ENCODE results near the gene NPIPB6.
"Not testable (repeated sequence)": the region's sequence is repeated elsewhere in the genome, so short reads cannot be mapped to it uniquely, and the experiment has no call there.

DNA sequence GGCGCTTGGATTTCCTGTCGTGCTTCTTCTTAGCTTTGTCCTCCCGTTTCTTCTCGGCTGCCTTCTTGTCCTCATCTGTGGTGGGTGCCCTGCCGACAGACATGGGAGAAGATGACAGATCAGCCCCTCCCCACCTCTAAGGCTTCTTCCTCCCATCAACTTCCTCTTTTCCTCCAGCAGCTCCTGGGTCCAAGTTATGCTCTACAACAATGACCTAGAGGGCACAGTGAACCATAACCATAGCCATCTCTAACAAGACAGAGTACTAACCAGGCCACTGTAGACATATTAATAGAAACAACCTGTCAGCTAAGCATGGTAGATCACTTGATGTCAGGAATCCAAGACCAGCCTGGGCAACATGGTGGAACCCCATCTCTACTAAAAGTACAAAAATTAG, 28.7 kb upstream of the NPIPB6 start:
- TF ChIP-seq, protein P1, sequence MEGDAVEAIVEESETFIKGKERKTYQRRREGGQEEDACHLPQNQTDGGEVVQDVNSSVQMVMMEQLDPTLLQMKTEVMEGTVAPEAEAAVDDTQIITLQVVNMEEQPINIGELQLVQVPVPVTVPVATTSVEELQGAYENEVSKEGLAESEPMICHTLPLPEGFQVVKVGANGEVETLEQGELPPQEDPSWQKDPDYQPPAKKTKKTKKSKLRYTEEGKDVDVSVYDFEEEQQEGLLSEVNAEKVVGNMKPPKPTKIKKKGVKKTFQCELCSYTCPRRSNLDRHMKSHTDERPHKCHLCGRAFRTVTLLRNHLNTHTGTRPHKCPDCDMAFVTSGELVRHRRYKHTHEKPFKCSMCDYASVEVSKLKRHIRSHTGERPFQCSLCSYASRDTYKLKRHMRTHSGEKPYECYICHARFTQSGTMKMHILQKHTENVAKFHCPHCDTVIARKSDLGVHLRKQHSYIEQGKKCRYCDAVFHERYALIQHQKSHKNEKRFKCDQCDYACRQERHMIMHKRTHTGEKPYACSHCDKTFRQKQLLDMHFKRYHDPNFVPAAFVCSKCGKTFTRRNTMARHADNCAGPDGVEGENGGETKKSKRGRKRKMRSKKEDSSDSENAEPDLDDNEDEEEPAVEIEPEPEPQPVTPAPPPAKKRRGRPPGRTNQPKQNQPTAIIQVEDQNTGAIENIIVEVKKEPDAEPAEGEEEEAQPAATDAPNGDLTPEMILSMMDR (conservative IDR thresholded peaks at IDR 0.05; ENCODE audit: low read depth, low read length): not testable (repeated sequence)
- not testable (repeated sequence) for TF ChIP-seq EZH2 (IDR thresholded peaks at IDR 0.05; ENCODE audit: borderline replicate concordance, low read depth, low read length, poor library complexity, severe bottlenecking)
